DMS53 treated with DMSO at 0.1 percent for 48 hours (cell line): Measurements from ENCODE around the gene TYMS.
A peak's percentile ranks its signal among the peaks of the same experiment; 100 is the strongest.

ENCODE experiments used
- DNase-seq: peaks from one replicate; lab custom pipeline; 2025; ENCODE audit not compliant: unreplicated experiment; lab: John Stamatoyannopoulos, UW

The TYMS gene

GRCh38 chr18:710418-711300 is 53.2 kb downstream of the TYMS start:
- DNase-seq, result no peak

GRCh38 chr18:711310-711656 is 53.8 kb downstream of the TYMS start:
- DNase-seq, result no peak

GRCh38 chr18:711657-712400 is 54.4 kb downstream of the TYMS start:
- peak; percentile 63 for DNase-seq

- peak; percentile 92 for DNase-seq
These were observed 55.1 kb downstream of the TYMS start, which contains the start of gene ENOSF1 for GRCh38 chr18:712401-713134. ENOSF1 (minus strand) TSS chr18:712630; CDS start chr18:712587, 43 bp downstream.

GRCh38 chr18:713135-713490 is 55.7 kb downstream of the TYMS start:
- DNase-seq, result no peak

- DNase-seq, result no peak
These were observed 58.2 kb downstream of the TYMS start for GRCh38 chr18:715626-716025.

- DNase-seq, result no peak
These were observed 59.5 kb downstream of the TYMS start for GRCh38 chr18:717003-717402.
